Forelimb muscle (tissue), 1 donor: ENCODE data around the gene NSMCE1. TPM values are rescaled to one million over a fixed set of nuclear protein-coding genes. Genes with fewer than 3 reads are reported as not detected.

Experiments used
- DNase-seq: peaks from one replicate; pipeline ENCODE4 v3.0.0-alpha.2; 2013; ENCODE audit warnings: low read depth
- polyA plus RNA-seq: library from polyadenylated mRNA; unstranded; fragments of 120-200 nt; gene quantifications from one replicate; pipeline ENCODE4 v1.2.1, GENCODE V29; 2013; ENCODE audit not compliant: insufficient read length

The NSMCE1 gene
- polyA plus RNA-seq, 1 donor = 48.9 TPM

DNA sequence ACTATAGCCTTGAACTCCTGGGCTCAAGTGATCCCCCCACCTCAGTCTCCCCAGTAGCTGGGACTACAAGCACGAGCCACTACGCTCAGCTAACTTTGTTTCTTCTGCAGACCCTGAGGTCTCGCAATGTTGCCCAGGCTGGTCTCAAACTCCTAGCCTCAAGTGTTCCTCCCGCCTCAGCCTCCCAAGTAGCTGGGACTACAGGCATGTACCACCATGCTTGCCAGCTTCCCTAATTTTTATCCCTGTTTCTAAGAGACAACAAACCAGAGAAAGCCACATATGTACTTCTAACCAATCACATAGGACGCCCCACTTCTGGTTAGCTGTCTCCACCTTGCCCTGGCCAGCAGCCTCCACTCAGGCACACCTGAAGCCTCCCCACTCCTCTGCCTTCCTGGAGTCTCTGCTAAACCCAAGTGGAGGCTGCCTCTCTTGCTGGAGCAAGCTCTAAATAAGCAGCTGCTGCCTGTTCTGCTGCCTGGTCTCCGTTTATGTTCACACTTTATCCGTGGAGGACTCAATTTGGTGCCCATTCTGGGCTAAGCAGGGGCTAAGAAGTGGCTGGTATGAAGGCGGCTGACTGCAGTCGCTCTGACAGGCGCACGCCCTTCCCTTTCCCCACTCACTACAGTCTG, 24.7 kb downstream of the NSMCE1 start:
- no peak for DNase-seq

DNA sequence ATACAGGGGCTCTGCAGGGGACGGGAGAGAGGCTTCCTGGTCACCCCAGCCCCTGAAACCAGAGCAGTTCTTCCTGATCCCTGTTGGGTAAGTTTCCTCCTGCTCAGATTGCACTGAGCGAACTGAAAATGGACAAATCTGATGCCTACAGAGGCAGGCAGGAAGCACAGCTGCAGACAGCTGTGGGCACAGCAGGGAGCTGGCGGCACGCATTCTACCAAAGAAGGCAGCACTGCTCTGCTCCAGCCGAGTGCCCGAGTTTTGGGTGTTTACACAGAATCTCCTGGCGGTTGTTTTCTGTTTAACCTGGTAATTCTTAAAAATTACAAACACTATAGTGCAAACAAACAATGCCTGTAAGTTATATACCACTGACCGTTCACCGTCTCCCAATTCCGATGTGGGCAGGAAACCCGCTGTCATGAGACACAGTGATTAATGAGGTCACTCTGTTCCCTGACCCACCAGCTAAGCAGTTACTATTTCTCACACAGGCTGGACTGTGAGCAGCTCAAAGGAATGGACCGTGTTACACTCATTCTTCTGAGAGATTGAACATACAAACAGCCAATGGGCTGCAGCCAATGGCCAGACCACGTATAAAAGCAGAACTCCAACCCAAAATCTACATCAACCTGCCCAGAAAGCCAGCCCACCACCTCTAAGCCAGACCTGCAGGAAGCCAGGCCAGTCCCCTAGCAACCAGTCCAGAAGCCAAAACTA, 25.5 kb downstream of the NSMCE1 start:
- no peak for DNase-seq

DNA sequence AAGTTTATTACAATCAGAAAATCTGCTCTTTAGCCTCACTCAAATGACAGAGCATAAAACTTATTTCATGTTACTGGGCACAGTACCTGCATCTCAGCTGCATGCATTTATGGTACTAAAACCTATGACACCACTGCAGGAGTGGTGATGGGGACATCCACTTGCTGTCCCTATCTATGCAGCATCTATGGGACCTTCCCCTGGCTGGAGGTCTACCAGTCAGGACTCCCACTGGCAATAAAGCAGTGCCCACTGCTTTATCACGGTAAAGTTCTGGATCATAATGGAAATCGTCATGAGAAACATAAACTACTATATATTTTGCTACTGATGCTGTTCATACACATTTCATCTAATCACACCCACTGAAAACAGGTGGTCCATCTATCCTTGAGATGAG, 26.2 kb downstream of the NSMCE1 start:
- no peak for DNase-seq

DNA sequence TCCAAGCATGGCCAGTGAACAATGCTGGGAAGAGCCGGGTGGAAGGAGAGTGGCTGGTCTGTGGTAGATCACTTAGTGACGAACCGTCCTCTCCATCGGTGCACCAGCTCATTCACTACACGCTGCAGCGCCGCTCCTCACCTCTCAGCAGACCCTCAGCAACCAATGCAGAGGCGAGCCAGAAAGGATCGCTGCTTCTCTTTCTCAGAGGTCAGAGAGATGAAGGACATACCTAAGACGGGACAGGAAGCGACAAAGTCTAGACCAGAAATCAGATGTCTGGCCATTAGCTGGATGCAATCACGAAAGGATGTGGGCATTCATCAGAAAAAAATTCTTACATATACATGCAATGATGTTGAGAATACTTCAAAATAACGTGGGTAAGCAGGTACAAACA, 26.9 kb downstream of the NSMCE1 start:
- DNase-seq = no peak

DNA sequence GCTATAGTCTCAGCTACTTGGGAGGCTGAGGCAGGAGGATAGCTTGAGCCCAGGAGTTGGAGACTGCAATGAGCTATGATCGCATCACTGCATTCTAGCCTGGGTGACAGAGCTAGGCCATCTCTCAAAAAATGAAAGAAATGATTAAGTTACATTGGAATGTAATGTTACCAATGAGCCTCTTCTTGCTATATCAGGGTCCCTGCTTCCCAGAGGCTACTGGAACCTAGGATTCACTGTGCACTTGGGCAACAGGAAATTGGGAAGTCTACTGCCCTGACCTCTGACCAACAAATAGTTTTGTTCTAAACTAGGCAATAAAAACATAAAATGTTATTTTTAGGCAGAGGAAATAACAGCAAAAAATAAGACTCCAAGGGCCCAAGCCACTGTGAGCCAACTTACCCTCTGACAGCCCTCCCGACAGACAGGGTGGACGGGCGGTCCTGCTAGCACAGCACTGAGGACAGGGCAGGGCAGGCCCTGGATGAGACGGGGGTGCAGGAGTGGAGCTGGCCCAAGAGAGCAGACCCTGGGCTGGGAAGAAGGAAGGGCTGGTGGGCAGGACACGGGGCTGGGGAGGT, 27.5 kb downstream of the NSMCE1 start:
- no peak for DNase-seq

DNA sequence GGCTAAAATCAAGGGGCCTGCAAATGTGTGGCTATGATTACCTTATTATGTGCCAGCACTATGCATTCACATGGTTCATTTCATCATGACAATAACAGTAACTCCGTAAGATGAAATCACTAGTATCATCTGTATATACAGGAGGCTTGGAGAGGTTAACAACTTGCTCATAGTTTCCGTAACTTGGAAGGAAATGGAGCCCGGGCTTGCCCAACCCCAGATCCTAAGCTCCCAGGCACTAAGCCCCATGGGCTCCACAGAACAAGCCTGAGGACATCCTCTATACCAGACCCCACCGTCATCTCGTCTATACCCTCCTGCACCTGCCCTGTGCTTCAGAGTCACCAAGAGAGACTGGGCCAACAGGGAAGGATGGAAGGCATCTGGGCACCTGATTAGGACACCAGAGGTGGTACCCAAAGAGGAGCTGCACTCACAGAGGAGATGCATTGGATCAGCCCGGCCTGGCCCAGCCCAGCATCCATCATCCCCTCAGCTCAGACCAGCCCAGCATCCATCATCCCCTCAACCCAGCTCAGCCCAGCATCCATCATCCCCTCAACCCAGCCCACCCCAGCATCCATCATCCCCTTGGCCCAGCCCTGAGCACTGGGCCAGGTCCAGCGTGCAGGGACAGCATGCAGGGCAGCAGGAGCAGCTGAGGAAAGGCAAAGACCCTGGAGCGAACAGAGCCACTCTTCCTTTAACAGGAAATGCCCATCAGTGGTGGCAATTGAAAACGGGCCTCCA, 28.5 kb downstream of the NSMCE1 start:
- DNase-seq = no peak

DNA sequence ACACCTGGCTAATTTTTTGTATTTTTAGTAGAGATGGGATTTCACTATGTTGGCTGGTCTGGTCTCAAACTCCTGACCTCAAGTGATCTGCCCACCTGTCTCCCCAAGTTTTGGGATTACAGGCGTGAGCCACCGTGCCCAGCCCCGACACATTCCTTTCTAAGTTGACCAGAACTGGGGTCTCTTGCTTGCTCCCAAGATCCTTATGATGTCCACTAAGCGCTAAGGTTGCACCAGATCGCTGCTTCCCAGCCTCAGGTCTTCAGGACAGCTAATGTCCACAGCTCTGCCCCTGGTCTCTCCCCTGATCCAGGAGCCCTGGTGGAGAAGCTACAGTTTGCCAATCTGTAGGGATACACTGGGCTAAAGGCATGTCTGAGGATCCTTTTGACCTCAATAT, 29.5 kb downstream of the NSMCE1 start:
- DNase-seq = no peak

DNA sequence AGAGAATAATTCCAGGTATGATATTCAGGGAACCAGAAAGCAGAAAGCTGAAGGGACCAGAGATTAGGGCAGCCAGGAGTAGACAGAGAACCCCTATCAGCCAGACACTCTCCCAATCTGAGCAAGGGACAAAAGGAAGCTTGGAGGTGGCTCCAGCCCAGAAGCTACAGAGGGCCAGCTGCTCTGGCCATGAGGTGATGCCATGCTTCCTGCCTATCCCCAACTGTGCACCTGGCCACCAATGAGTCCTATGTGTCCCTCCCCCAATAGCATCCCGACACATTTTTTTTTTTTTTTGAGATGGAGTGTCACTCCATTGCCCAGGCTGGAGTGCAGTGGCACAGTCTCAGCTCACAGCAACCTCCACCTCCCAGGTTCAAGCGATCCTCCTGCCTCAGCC, 30.0 kb downstream of the NSMCE1 start:
- DNase-seq = no peak

DNA sequence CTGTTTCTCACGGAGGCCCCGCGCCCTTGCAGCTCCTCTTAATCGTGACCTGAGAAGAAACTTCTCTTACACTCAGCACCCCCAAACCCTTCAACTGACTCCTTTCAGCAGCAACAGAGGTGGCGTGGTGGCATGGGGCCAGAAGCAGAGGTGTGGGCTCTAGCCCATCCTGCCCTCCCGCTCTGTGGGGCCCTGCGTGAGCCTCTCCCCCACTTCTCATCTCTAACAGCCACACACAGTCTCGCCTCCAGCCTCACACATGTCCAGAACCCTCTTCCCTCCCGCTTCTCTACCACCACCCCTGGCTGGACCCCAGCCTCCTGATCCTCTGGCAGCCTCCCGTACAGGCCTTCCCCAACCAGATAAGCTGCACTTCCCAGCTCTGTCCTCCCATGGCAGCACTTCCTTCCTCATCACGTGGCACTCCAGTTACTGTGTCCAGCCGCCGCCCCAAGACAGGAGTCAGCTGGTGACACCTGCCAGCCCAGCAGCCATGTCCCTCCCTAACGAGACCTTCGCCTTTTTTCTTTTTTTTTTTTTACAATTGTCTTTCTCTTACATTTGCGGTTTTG, 30.5 kb downstream of the NSMCE1 start:
- no peak for DNase-seq

DNA sequence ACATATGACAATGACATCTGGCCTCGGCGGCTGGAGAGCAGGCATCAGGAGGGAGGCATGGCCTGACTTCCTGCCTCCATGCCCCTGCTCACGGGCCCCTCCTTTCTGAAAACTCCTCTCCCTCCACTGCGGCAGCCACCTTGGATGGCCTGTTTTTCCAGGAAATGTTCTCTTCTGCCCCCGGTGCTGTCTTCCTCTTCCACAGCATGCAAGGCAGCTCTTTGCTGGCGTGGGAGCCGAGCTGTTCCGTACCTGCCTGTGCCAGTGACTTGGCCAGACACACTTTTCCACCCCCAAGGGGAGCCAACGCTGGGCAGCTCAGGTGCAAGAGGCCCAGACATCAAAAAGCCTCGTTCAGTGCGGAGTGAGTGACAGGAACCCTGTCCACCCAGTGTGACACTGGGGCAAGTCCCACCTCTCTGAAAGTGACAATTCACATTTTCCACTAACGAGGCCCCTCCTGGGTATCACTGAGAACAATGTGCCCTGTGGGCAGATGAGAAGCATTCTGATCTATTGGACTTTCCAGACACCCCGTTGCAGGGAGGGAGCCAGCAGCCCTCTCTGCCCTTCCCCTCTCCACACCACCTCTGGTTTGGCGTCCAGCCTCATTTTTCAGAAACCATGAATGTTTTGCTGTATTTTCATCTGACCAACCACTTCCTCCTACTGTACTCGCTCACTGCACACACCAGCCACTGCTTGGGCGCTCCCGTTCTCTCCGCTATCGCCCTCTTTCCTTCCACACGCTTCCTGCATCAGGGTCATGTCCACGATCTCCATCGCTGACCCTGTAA, 31.2 kb downstream of the NSMCE1 start:
- no peak for DNase-seq

DNA sequence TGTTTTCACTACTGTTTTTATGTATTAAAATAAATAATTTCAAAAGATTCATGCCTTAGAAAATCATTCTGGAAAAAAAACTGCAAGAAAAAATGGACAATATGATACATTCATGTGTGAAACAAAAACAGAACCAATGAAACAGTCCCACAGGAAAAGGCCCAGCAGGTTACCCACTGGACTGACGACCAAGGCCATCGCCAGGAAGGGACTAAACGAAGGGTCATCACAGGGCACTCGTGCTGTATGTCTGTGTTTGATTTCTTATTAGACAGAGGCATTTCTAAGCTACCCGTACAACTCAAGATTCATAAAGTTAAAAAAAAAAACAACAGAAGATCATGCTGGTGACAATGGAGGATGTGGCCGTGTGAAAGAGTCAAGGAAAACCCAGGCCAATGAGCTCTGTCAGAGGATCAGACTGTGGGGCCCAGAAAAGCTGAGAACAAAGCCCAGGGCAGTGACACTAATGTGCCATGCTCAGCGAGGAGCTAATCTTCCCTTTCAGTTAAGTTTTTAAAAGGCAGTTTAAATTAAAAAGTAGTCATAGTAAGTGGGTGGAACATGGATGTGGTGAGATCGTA, 31.8 kb downstream of the NSMCE1 start:
- no peak for DNase-seq

DNA sequence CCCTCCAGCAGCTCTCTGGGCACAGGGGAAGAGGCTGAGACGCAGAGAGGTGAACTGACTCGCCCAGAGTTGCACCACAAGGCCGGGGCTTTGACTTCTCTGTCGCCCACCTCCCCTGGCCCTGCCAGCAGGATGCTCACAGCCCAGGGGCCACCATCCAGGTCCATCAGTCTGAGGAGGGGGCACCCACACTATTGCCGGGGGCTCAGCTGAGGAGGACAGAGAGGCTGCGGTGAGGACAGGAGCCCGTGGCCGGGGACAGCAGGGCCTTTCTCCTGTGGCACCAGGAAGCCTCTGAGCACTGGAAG, 32.7 kb downstream of the NSMCE1 start:
- DNase-seq = no peak

DNA sequence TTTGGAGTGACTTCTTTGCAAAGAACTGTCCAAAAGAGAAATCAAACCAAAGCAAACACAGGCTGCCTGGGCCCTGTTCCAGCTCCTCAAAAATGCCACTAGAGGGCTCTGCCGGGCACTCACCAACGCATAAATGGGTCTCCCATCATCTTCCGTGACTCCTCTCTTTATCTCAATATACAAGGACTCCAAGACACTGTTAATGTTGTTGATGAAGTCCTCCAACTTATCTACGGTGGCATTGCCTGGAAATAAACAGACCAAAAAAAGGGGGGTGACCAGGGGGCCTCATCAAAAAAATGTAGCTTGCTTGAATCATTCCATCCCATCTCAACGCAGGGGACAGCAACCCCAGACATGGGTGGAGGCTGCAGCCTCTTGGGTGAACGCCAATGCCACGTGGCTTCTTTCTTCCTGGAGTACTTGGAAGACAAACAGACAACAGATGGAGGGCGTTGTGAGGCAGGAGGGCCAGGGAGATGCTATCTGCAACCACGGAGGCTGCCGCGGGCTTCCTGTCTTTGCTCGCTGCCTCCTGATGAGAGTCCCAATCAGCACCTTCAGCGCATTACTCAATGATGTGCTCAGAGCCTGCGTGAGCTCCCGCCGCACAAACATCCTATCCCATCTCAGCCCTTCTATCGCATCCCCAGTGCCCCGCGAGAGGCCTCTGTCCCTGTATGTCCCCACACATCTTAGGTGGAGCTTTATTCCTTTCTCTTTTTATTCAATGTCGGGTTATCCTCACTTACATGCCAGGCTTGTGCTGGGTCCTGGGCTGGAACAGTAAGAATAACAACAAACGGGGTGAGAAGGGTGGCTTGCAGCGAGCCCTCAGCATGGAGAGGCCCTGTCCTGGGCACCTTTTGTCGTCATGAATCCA, 33.3 kb downstream of the NSMCE1 start:
- no peak for DNase-seq

DNA sequence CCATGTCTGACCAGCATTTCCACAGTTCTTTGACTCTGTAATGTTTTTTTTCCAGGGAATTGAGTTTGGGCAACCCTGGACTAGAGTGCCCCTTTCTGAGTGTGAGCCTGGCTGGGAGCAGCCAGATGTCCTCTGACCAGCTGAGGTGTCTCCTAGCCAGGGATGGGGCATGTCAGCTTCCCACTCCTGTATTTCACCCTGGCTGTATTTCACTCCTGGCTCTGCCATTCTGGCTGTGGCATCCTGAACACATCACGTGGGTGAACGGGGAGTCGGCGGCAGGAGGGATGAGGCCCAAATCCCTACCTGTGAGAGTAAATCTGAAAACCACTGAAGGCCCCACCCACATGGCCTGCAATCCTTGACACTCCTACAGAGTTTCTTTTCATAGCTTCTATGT, 34.0 kb downstream of the NSMCE1 start:
- no peak for DNase-seq

DNA sequence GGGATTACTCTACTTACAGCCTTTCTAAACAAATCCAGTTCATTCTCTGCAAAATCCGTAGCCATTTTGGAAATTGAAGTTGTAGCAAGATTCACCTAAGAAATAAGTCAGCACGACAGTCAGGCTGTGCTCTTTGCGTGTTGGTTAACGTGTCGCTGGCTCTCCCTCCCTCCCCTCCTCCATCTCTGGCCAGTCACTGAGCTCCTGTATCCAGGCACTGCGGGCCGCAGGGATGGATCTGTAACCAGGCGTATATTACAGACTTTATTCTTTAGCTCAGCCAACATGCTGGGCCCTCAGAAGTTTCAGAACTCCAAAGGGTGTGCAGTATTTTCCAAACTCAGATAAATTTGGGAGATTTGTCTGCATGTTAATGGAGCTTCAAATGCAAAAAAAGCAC, 34.4 kb downstream of the NSMCE1 start:
- DNase-seq = no peak

DNA sequence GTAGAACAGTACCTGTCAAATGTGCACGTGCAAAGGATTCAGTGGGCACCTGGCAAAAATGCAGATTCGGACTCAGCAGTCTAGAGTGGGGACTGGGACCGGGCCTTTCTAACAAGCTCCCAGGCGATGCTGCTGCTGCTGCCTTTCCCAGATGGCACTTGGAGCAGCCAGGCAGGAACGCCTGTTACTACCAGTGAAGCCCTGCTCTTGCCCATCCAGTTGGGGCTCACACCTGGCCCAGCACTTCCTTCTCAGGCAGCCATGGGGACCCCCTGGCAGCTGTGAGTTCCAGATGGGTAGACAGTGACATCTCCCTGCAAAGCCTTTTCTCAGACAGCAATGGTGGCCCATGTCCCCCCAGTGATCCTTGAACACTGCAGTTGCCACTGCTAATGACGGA, 34.8 kb downstream of the NSMCE1 start:
- DNase-seq = no peak

DNA sequence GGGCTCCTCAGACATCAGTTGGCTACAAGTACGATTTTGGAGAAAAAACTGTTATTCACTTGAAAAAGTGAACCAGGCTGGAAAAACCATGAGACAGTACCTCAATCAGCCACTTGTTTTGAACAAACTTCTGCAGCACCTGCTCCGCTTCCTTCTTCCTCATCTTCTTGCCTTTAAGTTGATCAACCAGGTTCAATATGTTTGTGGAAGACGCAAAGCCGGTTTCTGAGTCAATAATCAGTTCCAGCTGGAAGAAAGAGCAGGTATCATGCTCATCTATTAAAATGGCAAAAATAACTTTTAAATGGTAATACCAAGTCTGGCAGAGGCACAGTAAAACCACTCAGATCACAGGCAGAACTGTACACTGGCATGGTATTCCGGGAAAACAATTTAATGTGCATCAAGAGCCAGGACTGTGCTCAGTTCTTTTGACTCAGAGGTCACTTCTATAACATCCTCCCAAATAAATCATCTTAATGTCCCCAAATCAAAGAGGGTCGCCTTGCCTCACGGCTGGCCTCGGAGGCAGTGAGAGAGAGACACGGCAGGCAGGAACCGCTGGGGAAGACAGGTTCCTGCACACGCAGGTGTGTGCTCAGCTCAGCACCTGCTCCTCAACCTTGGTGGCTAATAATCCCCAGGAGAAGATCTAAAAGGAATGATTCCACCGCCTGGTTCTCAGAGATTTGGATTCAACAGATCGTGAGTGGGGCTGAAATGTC, 35.5 kb downstream of the NSMCE1 start:
- no peak for DNase-seq

DNA sequence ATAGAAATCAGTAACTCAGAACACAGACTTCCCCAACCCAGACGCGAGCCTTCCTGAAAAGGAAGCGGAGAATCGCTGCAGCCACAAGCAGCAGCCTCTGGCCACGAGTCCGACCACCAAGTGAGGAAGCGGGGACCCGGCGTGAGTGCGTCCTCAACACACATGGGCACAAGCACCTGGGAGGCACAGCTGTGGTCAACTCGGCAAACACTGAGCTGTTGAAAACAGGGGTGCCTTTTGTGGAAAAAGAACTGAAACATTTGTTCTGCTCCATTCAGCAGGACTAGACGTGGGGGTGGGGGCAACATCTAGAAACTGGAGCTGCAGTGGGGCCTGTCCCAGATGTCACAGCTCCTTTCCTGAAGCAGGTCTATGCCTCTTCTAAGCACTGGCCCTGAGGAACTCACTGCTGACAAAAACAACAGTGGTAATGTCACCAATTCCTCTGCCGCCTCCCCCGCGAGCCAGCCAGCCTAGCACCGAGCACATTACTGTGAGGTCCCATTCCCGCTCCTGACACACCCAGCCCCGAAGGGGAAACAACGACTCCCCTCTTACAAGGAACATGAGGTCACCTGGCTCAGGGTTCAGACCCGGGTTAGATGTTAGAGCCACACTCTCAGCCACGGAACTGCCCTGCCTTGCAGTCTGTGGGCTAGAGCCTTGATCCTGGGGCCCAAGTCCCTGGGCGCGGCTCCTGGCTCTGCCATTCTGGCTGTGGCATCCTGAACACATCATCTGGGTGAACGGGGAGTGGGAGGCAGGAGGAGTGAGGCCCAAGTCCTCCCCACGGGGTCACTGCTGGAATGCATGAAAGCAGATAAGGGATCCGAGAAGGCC, 36.3 kb downstream of the NSMCE1 start:
- DNase-seq = no peak

DNA sequence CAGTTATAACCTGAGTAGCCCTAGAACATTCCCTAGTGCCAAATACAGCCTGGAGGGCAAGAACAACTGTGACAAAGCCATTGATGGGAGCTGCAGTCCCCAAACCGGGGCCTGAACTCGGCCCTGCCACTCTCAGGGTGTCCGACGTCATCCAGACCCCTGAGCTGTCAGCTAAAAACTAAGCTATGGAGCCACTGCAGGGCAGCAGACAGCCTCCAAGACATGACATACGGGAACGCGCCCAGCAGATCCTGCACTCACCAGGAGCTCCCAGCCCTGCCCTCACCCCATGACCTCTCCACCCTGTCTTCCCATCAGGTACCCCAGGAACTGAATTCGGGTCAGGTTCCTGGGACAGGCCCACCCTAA, 36.9 kb downstream of the NSMCE1 start:
- no peak for DNase-seq
